ENCODE results near the gene PDCD1LG2. TPM values are rescaled to one million over a fixed set of nuclear protein-coding genes. Genes with fewer than 3 reads are reported as not detected.
"Not testable (repeated sequence)": the region's sequence is repeated elsewhere in the genome, so short reads cannot be mapped to it uniquely, and the experiment has no call there.

Gene PDCD1LG2
- total RNA-seq, 1 experiment from 2014 or later = not detected

- in situ Hi-C loops (cut with HindIII; ENCODE audit: low sequenced_read_pairs) = no loop called here
- no peak for DNase-seq (ENCODE audit: low spot score)
Measured at GRCh38 chr9:5559659-5560058, 49.3 kb downstream of the PDCD1LG2 start.

GRCh38 chr9:5560443-5561100 lies 50.2 kb downstream of the PDCD1LG2 start:
- no peak for DNase-seq (ENCODE audit: low spot score)
- in situ Hi-C loops (cut with HindIII; ENCODE audit: low sequenced_read_pairs) = no loop called here

- in situ Hi-C loops (cut with HindIII; ENCODE audit: low sequenced_read_pairs) = no loop called here
- DNase-seq (ENCODE audit: low spot score) = no peak
Measured at GRCh38 chr9:5561828-5562488, 51.6 kb downstream of the PDCD1LG2 start.

GRCh38 chr9:5562806-5563416 lies 52.6 kb downstream of the PDCD1LG2 start:
- no peak for DNase-seq (ENCODE audit: low spot score)
- in situ Hi-C loops (cut with HindIII; ENCODE audit: low sequenced_read_pairs) = no loop called here

GRCh38 chr9:5563417-5563815 lies 53.1 kb downstream of the PDCD1LG2 start:
- in situ Hi-C loops (cut with HindIII; ENCODE audit: low sequenced_read_pairs) = no loop called here
- no peak for DNase-seq (ENCODE audit: low spot score)

- DNase-seq (ENCODE audit: low spot score) = no peak
- in situ Hi-C loops (cut with HindIII; ENCODE audit: low sequenced_read_pairs) = no loop called here
Measured at GRCh38 chr9:5563886-5564285, 53.6 kb downstream of the PDCD1LG2 start.

GRCh38 chr9:5566054-5566618 lies 55.8 kb downstream of the PDCD1LG2 start:
- no peak for DNase-seq (ENCODE audit: low spot score)
- in situ Hi-C loops (cut with HindIII; ENCODE audit: low sequenced_read_pairs) = no loop called here

- in situ Hi-C loops (cut with HindIII; ENCODE audit: low sequenced_read_pairs) = no loop called here
- DNase-seq (ENCODE audit: low spot score) = no peak
Measured at GRCh38 chr9:5568868-5569267, 58.5 kb downstream of the PDCD1LG2 start.

- in situ Hi-C loops (cut with HindIII; ENCODE audit: low sequenced_read_pairs) = no loop called here
- no peak for DNase-seq (ENCODE audit: low spot score)
Measured at GRCh38 chr9:5569409-5569808, 59.1 kb downstream of the PDCD1LG2 start.

- in situ Hi-C loops (cut with HindIII; ENCODE audit: low sequenced_read_pairs) = no loop called here
- no peak for DNase-seq (ENCODE audit: low spot score)
Measured at GRCh38 chr9:5569891-5570290, 59.6 kb downstream of the PDCD1LG2 start.

- in situ Hi-C loops (cut with HindIII; ENCODE audit: low sequenced_read_pairs) = no loop called here
- no peak for DNase-seq (ENCODE audit: low spot score)
Measured at GRCh38 chr9:5571629-5572232, 61.4 kb downstream of the PDCD1LG2 start.

GRCh38 chr9:5574097-5574496 lies 63.8 kb downstream of the PDCD1LG2 start:
- in situ Hi-C loops (cut with HindIII; ENCODE audit: low sequenced_read_pairs) = no loop called here
- no peak for DNase-seq (ENCODE audit: low spot score)

- DNase-seq (ENCODE audit: low spot score) = no peak
- in situ Hi-C loops (cut with HindIII; ENCODE audit: low sequenced_read_pairs) = no loop called here
Measured at GRCh38 chr9:5575000-5575399, 64.7 kb downstream of the PDCD1LG2 start.

GRCh38 chr9:5577225-5577624 lies 66.9 kb downstream of the PDCD1LG2 start:
- no peak for DNase-seq (ENCODE audit: low spot score)
- in situ Hi-C loops (cut with HindIII; ENCODE audit: low sequenced_read_pairs) = no loop called here

GRCh38 chr9:5578018-5578697 lies 67.8 kb downstream of the PDCD1LG2 start:
- no peak for DNase-seq (ENCODE audit: low spot score)
- in situ Hi-C loops (cut with HindIII; ENCODE audit: low sequenced_read_pairs) = no loop called here

- DNase-seq (ENCODE audit: low spot score) = no peak
- in situ Hi-C loops (cut with HindIII; ENCODE audit: low sequenced_read_pairs) = no loop called here
Measured at GRCh38 chr9:5578698-5579085, 68.4 kb downstream of the PDCD1LG2 start.

- DNase-seq (ENCODE audit: low spot score) = no peak
- in situ Hi-C loops (cut with HindIII; ENCODE audit: low sequenced_read_pairs) = no loop called here
Measured at GRCh38 chr9:5579881-5580280, 69.5 kb downstream of the PDCD1LG2 start.

GRCh38 chr9:5580650-5581049 lies 70.3 kb downstream of the PDCD1LG2 start:
- no peak for DNase-seq (ENCODE audit: low spot score)
- in situ Hi-C loops (cut with HindIII; ENCODE audit: low sequenced_read_pairs) = no loop called here

- in situ Hi-C loops (cut with HindIII; ENCODE audit: low sequenced_read_pairs); DNase-seq (ENCODE audit: low spot score): not testable (repeated sequence)
Measured at GRCh38 chr9:5581706-5582105, 71.4 kb downstream of the PDCD1LG2 start.

All from G401 (cell line).